Cortex of kidney (tissue), 1 donor: ENCODE results near the gene FES.
"Not testable (repeated sequence)": the region's sequence is repeated elsewhere in the genome, so short reads cannot be mapped to it uniquely, and the experiment has no call there.

ENCODE experiments used
- DNase-seq: peaks from one replicate; lab custom pipeline; 2025; lab: John Stamatoyannopoulos, UW

FES gene

DNA sequence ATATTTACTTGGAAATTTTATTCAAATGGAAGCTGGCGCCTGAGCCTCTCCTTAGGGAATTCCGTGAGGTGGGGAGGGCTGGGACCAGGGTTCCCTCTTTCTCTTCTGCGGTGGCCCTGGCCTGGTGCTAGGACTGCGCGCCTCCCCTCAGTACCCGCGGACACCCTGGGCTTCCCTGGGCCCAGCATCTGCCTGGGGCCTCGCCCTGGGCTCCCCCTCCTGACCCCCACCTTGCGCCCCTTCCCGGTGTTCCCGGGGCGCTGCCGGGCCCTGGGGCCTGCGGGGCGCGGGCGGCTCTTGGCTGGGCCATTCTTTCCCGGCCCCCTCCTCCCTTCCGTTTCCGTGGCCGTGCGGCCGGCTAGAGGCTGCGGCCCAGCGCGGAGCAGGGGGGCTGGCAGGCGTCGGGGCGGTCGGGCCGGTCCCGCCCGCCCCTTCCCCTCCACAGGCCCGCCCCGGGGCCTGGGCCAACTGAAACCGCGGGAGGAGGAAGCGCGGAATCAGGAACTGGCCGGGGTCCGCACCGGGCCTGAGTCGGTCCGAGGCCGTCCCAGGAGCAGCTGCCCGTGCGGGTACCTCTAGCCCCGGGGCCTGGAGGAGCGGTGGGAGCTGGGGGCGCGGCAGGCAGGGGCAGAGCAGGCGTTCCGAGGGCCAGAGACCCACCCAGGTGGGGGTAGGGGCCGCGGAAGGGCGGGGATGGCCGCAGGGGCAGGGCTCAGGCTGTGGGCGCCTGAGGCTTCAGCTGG lies at the start of gene FES:
Gene FES (plus strand): TSS at position 529 of the 743 bp plus-strand sequence. CDS start 542 bp downstream, outside the sequence.
- DNase-seq: no peak

DNA sequence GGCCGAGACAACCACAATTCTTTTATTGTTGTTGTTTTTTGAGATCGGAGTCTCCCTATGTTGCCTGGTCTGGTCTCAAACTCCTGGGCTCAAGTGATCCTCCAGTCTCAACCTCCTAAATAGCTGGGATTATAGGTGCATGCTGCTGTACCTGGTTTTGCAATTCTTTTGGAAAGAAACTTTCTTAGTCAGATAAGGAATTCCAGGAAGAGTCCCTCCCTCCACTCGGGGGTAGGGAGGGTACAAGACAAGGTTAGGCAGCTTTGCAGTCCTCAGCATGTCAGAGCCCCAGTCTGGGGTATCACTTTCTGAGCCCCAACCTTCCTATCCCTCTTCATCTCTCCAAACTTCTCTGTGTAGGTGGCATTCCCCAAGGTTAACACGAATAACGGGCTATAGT lies 49.7 kb upstream of the FES start:
- no peak for DNase-seq

DNA sequence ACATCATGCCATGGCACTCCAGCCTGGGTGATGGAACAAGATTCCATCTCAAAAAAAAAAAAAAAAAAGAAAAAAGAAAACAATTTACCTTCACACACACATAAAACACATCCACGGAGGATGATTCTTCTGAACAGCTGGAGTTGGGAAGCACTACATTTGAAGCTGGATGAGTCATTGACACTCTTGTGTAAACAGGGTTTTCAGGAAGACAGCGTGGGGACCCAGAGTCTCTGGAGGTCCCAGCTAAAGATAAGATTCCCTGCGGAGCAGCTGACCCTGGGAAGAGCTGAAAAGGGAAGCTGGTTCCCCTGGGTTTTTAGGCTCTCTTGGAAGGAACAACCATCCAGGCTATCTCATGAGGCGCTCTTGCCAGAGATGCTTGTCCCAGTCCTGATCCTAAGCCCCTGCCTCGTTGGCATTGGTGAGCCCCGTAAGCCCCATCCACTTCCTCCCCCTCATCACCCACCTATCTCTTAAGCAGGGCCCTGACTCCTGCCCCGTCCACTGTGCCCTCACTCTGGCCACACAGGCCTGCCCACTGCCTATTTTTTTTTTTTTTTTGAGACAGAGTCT lies 47.9 kb upstream of the FES start:
- DNase-seq: no peak

DNA sequence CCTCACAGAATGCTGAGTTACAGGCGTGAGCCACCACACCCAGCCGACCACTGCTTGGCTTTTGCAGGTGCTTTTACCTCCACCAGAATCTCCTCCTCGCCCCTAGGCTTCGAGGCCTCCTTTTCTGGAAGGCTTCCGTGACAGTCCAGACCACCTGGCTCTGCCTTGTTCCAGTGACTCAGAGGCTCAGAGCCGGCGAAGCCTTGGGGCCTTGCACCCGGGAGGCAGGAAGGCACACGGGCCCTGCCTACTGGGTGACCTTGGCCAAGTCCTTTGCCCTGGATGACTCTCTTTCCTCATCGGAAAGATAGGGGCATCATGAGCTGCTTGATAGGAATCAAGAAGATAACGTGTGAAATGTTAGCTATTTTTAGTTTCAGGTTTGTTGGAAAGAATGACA lies 47.2 kb upstream of the FES start:
- DNase-seq: no peak

DNA sequence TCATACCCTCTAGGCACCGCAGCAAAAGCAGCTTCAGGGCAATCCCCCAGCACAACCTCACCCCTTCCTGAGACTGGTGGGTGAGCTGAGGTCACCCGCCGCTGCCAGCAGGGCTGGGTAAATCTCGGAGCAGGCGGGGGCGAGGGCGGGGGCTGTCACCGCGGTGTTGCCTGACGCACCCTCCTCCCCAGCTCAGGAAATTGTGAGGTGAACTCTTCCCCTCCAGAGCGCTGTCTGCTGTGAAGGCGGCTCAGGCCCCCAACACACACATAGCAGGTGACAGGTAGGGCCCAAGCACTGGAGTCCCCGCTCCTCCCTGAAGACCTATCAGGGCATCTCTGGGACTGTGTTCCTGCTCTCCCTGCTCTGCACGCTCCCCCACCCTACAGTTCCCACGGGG lies 46.2 kb upstream of the FES start:
- DNase-seq: no peak

DNA sequence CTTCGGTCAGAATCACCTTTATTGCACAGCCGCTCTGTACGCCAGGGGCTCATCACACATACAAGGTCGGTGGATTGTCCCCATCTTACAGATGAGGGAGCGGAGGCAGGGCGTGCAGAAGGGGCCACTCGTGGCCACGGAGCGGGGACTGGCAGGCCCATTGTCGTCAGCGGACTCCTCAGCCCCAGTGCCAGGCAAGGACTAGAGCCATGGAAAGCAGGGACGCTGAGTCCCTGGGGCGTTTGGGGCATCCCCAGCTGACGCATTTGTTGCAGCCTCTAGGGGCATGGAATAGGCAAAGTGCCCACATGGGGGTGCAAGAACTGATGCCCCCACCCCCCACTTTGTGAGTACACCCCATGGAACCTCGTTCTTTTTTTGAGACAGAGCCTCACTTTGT lies 45.8 kb upstream of the FES start:
- DNase-seq: no peak

DNA sequence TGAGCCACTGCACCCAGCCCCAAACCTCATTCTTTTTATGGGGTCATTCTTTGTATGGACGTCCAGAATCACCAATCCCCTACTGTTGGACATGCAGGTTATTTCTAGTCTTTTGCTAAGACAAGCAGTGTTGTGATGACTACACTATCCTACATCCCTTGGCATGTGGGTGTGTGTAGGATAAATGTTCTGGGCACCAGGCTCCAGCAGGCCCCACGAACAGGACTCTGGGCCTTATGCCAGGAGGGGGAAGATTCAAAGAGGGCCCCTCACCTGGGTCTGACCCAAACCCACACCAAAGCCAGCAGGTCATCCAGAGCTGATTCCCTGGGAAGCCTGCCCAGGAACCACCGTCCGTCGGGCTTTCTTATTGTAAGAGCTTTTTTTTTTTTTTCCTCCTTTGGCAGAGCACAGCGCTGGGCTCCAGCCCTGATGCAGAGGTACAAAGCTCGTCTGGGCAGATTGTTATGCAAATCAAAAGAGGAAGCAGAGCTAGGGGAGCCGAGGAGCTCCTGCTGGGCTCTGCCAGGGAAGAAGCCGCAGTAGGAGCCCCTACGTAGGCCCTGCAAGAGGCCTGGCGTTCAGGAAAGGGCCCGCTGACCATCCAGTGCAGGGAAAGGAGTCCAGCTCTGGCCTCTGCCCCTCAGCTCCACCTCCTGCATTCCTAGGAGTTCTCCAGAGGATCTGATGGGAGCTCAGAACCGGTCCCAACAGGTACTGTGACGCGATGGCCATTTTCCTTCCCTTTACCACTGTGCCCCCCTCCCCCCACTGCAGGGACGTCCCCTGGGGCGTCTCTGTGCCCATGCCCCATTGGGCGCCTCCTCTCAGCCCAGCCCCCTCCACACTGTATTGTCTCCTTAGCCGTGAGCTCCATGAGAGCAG lies 44.9 kb upstream of the FES start:
- DNase-seq: no peak

DNA sequence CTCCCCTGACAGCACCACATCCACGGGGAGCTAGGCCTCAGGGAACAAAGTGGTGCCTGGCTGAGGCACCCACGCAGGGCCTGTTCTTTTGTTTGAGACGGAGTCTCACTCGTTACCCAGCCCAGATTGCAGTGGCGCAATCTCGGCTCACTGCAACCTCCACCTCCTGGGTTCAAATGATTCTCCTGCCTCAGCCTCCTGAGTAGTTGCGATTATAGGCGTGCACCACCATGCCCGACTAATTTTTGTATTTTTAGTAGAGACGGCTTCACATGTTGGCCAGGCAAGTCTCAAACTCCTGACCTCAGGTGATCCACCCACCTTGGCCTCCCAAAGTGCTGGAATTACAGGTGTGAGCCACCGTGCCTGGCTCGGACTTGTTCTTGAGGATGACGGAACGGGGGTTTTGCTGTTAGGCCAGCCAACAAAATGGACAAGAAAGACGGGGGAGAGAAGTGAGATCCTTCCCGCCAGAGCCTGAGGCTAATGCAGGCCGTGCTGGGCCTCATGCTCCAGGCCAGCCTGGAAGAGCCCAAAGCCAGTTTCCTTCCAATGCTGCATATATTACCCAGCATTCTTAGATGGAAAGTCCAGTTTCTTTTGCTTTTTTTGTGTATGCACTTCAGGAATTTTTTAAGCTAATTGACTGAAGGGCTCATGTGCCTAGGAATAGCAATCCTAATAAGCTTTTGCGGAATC lies 44.0 kb upstream of the FES start:
- DNase-seq: no peak

DNA sequence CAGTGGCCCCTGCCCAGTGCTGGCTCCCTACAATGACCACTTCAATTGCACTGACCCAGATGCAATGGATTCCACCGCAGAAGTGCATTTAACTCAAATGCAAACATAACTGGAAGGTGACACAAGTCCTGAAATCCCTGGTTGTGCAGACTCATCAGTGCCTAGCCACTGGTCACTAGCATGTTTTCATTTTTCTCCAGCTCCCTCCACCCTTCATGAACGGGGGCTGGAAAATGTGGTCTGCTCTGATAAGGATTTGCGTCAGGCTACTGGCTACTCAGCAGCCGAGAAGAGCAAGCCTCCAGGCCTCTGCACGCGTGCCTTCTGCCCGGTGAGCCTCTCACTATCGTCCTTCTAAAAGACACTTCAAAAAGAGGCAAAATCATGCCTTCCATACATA lies 43.4 kb upstream of the FES start:
- DNase-seq: no peak

DNA sequence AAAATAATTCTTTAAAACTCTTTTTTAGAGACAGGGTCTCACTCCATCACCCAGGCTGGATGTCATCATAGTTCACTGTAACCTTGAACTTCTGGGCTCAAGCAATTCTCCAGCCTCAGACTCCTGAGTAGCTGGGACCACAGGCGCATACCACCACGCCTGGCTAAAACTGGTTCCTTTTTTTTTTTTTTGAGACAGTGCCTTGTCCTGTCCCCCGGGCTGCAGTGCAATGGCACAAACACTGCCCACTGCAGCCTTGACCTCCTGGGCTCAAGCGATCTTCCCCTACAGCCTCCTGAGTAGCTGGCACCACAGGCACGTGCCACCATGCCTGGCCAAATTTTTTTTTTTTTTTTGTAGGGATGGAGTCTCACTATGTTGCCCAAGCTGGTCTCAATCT lies 39.6 kb upstream of the FES start:
- DNase-seq: no peak

DNA sequence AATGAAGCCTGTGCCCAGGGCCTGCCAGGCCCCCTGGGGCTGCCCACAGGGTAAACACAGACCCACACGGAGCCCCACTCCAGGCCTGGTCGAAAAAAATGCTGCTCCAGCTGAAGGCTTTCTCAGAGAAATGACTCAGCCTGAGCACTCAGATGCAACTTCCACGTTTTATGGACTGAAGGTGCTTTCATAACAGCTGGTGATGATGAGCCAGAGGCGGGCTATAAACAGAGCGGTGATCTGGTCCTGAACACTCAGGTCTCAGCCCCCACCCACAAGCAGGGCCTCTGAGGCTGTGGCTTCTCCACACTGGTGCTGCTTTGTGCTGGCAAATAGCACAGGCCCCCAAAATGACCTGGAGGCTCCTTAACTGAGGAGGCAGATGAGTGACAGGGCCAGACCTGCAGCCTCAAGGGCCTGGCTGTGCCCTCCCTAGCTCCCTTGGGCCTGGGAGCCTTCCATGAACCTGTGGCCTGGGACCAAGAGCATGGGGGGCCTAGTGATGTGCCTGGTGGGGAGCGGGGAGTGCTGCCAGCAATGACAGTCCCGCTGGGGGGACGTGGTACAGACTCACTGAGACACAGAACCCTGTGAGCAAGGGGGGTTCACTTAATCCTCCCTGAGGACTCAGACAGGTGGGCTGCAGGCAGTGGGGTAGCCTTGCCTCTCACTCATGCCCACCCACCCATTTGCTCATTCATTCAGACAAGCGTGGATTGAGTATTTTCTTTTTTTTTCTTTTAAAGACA lies 38.9 kb upstream of the FES start:
- no peak for DNase-seq

DNA sequence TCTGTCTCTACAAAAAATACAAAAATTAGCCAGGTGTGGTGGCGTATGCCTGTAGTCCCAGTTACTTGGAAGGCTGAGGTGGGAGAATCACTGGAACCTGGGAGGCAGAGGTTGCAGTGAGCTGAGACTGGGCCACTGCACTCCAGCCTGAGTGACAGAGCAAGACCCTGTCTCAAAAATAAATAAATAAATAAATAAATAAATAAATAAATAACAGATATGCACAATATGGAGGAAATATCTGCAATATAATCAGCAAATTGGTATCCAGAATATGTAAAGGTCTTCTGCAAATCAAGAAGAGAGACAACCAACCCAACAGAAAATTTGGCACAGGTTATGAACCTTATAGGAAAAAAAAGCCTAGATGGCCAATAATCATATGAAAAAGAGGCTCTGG lies 34.9 kb upstream of the FES start:
- DNase-seq: not testable (repeated sequence)

DNA sequence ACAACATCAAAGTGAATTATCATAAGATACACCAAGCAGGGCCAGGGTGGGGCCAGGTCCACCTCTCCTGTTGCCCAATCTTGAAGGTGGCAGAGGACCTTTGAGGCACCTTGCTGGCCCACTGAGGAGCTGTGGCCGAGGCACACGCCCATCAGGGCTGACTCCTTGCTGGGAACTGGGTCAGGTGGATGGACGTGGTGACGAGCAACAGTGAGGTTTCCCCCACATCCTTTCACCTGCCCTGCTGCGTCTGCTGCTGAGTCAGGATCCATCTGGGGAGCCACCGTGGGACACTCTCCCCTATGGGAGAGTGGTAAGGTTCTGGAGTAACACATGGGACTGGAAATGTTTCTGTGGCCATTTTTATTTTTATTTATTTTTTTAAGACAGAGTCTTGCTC lies 33.2 kb upstream of the FES start:
- DNase-seq: no peak

DNA sequence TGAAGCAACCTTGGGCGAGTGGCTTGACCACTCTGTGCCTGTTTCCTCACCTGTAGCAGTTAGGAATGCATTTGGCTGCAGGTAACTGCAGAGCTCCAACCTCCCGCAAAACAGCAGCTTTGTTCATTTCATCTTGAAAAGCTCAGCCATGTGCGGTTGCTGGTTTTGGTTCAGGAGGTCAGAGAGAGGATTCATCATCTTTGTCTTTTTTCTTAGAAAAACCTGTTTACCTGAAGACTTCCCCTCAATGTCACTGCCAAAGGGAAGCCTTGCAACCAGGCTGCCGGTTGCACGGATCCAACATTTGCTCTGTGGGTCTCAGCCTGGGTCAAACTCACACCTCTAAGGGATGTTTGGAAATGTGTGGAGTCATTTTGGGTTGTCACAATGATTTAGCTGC lies 32.4 kb upstream of the FES start:
- DNase-seq: no peak

DNA sequence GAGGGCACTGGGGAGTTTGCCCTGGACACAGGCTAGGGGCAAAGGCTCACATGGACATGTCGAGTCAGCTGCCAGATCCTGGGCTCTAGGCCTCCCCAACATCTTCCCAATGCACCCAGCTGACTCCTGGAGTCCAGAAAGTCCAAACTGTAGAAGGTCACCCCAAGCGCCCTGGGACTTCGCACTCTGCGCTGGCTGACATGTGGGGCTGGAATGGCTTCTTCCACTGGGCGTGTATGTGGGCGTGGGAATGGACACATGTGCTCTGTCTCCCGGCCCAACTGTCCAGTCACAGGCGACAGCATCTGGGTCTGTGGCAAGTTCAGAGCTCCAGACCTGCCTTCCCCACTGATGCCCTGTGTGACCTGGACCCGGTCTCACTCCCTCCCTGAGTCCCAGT lies 29.2 kb upstream of the FES start:
- no peak for DNase-seq

DNA sequence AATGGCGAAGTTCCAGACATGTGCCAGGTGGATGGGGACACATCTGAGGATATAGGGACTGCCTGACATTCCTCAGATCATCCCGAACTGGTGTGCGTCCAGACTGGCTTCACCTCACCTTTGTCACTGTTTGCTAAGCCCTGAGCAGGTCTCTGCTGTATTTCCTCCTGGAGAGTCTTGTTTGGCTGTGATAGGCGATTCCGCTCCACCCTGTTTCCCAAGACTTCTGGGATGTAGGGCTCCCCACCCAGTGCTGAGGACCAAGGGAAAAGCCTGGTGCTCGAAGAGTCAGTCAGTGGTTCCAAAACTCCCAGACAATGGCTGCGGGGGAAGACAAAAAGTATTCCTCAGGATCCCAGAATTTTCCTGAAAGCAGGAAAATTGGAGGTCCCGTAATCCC lies 27.0 kb upstream of the FES start:
- DNase-seq: no peak

DNA sequence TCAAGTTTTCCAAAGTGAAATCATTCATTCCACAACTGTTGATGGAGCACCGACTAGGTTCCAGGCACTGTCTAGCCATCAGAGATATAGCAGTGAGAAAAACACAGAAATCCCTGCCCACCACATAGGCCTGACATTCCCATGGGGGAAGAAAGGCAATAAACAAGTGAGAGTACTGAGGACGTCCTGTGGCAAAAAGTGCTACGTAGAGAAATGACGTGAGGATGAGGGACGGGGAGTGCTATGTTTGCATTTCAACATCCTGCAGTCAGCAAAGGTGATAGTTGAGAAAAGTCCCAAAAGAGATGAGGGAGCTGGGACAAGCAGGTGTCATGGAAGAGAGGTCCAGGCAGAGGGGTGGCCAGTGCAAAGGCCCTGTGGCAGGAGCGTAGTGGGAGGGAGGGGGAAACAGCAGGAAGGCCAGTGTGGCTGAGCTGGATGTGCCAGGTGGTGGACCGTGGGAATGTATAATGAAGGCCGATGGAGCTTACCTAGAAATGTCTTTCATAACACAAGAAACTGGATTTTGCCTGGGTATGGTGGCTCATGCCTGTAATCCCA lies 26.3 kb upstream of the FES start:
- no peak for DNase-seq

DNA sequence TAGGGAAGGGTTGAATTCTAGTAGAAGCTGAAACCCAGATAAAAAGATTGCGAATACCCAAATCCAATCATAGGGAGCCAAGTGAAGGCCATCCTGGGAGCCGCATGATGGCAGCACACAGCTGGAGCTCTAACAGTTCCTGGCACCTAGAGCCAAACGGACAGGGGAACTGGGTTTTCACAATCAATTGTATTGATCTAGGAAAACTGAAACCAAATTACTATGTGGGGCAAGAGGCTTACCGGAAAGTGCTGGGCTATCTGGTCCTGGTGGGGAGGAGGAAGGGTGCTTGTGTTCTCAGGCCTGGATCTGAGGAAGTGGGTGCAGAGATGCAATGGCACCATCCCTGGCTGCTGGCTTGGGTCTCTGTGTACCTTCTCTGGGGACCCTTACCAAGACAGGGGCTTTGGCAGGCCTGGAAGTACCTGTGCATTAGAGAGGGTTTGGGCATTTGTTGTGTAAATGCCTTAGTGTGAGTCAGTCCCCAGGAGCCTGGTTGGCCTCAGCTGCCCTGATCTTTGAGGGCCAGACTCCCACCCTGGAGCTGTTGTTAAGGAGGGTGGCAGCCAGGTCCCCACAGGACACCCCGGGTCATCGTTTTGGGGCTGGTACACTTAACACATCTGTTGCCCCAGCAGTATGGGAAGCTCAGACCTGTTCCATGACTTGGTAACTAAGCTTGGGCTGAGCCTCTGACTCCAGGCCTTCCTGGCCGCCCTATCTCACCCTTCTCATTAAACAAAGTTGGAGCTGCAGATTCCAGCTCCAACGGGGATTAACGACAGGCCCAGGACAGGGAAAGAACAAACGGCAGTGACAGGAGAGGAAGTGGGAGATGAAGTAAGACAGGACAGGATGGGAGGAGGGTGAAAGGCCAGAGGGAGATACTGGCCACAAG lies 24.8 kb upstream of the FES start:
- DNase-seq: no peak

DNA sequence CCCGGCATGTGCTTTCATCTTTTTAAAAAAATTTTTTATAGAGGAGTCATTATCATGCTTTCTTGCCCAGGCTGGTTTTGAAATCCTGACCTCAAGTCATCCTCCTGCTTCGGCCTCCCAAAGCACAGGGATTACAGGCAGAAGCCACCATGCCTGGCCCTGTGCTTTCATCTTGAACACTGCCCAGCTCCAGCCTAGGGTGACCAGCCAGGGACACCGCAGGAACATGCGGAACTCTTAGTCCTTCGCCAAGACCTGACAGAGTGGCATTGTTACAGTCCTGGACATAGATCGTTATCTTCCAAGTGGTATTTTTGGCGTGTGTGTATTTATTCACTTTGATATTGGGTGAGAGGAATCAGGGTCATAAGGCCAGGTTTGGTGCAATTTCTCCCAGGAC lies 23.9 kb upstream of the FES start:
- no peak for DNase-seq

DNA sequence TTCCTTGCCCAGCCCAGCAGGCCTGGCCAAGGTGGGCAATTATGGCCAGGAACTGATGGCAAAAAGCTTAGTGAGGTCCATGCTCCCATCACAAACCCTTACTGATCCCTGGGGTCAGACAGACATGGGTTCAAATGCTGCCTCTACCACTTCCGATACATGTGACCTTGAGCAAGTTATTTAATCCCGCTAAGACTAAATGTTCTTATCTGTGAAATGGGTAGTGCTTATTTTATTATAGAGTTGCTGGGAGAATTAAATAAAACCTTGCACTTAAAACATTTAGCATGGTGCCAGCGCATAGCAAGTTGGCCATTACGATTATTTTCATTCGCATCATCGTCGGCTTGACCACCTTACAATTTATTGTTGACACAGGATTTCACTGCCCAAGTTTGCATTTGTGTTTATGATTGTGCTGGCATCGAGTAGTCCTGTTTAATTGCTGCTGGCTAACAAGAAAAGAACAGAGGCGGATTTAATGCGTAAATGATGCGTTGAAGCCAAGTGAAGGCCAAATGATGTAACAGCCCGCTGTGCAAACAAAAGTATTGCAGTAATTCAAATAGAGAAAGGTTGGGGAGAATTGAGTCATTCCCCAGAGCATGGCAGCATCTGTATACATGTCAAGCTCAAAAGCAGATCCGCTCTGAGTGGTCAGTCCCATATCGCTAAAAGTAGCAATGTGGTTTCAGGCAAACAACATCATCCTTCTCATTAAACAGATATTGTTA lies 23.2 kb upstream of the FES start:
- no peak for DNase-seq
